B cell (primary cell): ENCODE data around the gene CFAP74. TPM values are rescaled to one million over a fixed set of nuclear protein-coding genes. Genes with fewer than 3 reads are reported as not detected.

Experiments
- ATAC-seq: fragments of 200-7000 bp; cut with Tn5 transposase; one replicate; pipeline ENCODE4 v1.10.0; 2021; ENCODE audit warnings: low read depth, mild to moderate bottlenecking, moderate number of reproducible peaks, moderate library complexity
- CTCF ChIA-PET: fragments of 350-600 bp; sonication (Branson Sonifier 250); formaldehyde crosslinking; loops from one replicate; lab custom pipeline; 2021; ENCODE audit warnings: antibody characterized with exemption, inconsistent platforms; lab: Charles Lee
- POLR2A ChIA-PET: fragments of 350-600 bp; sonication (Branson Sonifier 250); formaldehyde crosslinking; loops from one replicate; lab custom pipeline; 2021; ENCODE audit warnings: antibody characterized with exemption; lab: Charles Lee
- DNase-seq: peaks from one replicate; pipeline ENCODE4 v3.0.0; 2013
- H2AFZ ChIP-seq: 2 replicates; pipeline ENCODE4 v1.6.1; 2012; ENCODE audit warnings: mild to moderate bottlenecking, low read depth, low read length; ENCODE audit not compliant: insufficient read depth, poor library complexity, severe bottlenecking
- H3K27ac ChIP-seq, 2 donors: 1 replicate in 1 of 2; 2 replicates in 1 of 2; pipeline ENCODE4 v1.5.1; 2012 to 2013; ENCODE audit warnings: low read length in 2 of 2, mild to moderate bottlenecking in 2 of 2, moderate library complexity in 1 of 2
- H3K27me3 ChIP-seq, 4 experiments: fragments of 200-600 bp in 1 of 4; sonication (generic) in 1 of 4; replicated peaks in 1 of 4; 1 replicate in 2 of 4; 2 replicates in 2 of 4; pipeline versions ENCODE4 v1.6.1 to v1.7.0; 2013 to 2016; ENCODE audit warnings: low read length in 3 of 4, mild to moderate bottlenecking in 2 of 4, mixed read lengths in 1 of 4, moderate library complexity in 1 of 4; ENCODE audit not compliant: insufficient read depth in 4 of 4, control insufficient read depth in 3 of 4; ENCODE audit errors: control extremely low read depth in 1 of 4
- H3K36me3 ChIP-seq, 2 experiments: replicated peaks in 1 of 2; 1 replicate in 1 of 2; 2 replicates in 1 of 2; pipeline versions ENCODE4 v1.6.1 to v1.7.1; 2013; ENCODE audit warnings: low read length in 1 of 2; ENCODE audit not compliant: insufficient read depth in 2 of 2, control insufficient read depth in 1 of 2; ENCODE audit errors: control extremely low read depth in 1 of 2, extremely low read depth in 1 of 2
- H3K4me1 ChIP-seq, 2 donors: fragments of 200-600 bp in 1 of 2; sonication (generic) in 1 of 2; 1 replicate in 1 of 2; 2 replicates in 1 of 2; pipeline versions ENCODE4 v1.5.1 to v1.6.1; 2013 to 2017; ENCODE audit warnings: low read length in 2 of 2; ENCODE audit not compliant: control insufficient read depth in 2 of 2, insufficient read depth in 2 of 2
- H3K4me2 ChIP-seq: replicated peaks from 2 replicates; pipeline ENCODE3; 2012; ENCODE audit warnings: mild to moderate bottlenecking, low read depth, low read length; ENCODE audit not compliant: poor library complexity, severe bottlenecking
- H3K4me3 ChIP-seq, 5 experiments: fragments of 200-600 bp in 1 of 5; sonication (generic) in 1 of 5; 1 replicate in 3 of 5; 2 replicates in 2 of 5; pipeline versions ENCODE4 v1.5.1 to v1.7.0; 2011 to 2016; ENCODE audit warnings: low read length in 4 of 5, mild to moderate bottlenecking in 4 of 5, low read depth in 2 of 5, control low read depth in 1 of 5, moderate library complexity in 1 of 5; ENCODE audit not compliant: insufficient read depth in 1 of 5; ENCODE audit errors: control extremely low read depth in 1 of 5, extremely low read depth in 1 of 5
- H3K79me2 ChIP-seq: fragments of 200-600 bp; sonication (generic); one replicate; pipeline ENCODE4 v1.6.0; 2016; ENCODE audit warnings: low read length; ENCODE audit not compliant: control insufficient read depth, insufficient read depth
- H3K9ac ChIP-seq: fragments of 200-600 bp; sonication (generic); 2 replicates; pipeline ENCODE4 v1.6.1; 2017; ENCODE audit warnings: mild to moderate bottlenecking, low read length, moderate library complexity
- H3K9me3 ChIP-seq, 3 donors: one replicate each; pipeline versions ENCODE4 v1.6.1 to v1.7.1; 2013; ENCODE audit warnings: low read length in 2 of 3; ENCODE audit not compliant: control insufficient read depth in 2 of 3, insufficient read depth in 1 of 3; ENCODE audit errors: control extremely low read depth in 1 of 3
- H4K20me1 ChIP-seq: 2 replicates; pipeline ENCODE4 v1.6.0; 2012; ENCODE audit warnings: mild to moderate bottlenecking, low read length; ENCODE audit not compliant: insufficient read depth, control insufficient read depth, poor library complexity, severe bottlenecking
- H3K27ac Mint-ChIP-seq: one replicate; pipeline ENCODE4 v1.8.0; 2021; ENCODE audit warnings: mixed read lengths
- H3K27me3 Mint-ChIP-seq: one replicate; pipeline ENCODE4 v1.8.0; 2021; ENCODE audit warnings: mixed read lengths
- H3K4me1 Mint-ChIP-seq: one replicate; pipeline ENCODE4 v1.8.0; 2021; ENCODE audit warnings: mixed read lengths
- H3K4me3 Mint-ChIP-seq: one replicate; pipeline ENCODE4 v1.8.0; 2021; ENCODE audit warnings: mixed read lengths
- H3K9me3 Mint-ChIP-seq: one replicate; pipeline ENCODE4 v1.8.0; 2022; ENCODE audit warnings: mixed read lengths; ENCODE audit not compliant: insufficient read depth
- EZH2 ChIP-seq: IDR thresholded peaks from 2 replicates; pipeline ENCODE4 v1.6.1; 2012; ENCODE audit warnings: borderline replicate concordance, low read depth, mild to moderate bottlenecking, moderate library complexity, low read length; ENCODE audit not compliant: insufficient read depth, poor library complexity, severe bottlenecking
- WGBS: methylation state at CpG from one replicate; pipeline ENCODE4 v1.1.5; 2013; ENCODE audit warnings: missing lambda C conversion rate; ENCODE audit not compliant: insufficient coverage; 5-methylcytosine and 5-hydroxymethylcytosine counted together
- intact Hi-C: fragments of 100-400 bp; cut with micrococcal nuclease; formaldehyde crosslinking; loops from one replicate; pipeline ENCODE4 v1.10.0; 2022
- polyA plus RNA-seq: library from polyadenylated mRNA; depleted of rRNA; stranded (reverse); fragments of >200 nt; gene quantifications from 2 replicates; pipeline ENCODE4 v1.2.3, GENCODE V29; 2012
- total RNA-seq, 2 donors: library from RNA; stranded (reverse); fragments of 120-200 nt in 1 of 2; gene quantifications; 1 replicate in 1 of 2; 2 replicates in 1 of 2; pipeline versions ENCODE4 v1.2.3 to v1.2.4, GENCODE V29; 2013 to 2022
- TF ChIP-seq, protein P1 (sequence below): fragments of 200-600 bp; IDR thresholded peaks from one replicate; pipeline ENCODE4 v1.8.0; 2022; ENCODE audit warnings: antibody characterized with exemption, mild to moderate bottlenecking

CFAP74 gene
- total and polyA plus RNA-seq, 2 donors (not counting 1 experiment from before 2014, with no cell fraction given) = not detected

DNA sequence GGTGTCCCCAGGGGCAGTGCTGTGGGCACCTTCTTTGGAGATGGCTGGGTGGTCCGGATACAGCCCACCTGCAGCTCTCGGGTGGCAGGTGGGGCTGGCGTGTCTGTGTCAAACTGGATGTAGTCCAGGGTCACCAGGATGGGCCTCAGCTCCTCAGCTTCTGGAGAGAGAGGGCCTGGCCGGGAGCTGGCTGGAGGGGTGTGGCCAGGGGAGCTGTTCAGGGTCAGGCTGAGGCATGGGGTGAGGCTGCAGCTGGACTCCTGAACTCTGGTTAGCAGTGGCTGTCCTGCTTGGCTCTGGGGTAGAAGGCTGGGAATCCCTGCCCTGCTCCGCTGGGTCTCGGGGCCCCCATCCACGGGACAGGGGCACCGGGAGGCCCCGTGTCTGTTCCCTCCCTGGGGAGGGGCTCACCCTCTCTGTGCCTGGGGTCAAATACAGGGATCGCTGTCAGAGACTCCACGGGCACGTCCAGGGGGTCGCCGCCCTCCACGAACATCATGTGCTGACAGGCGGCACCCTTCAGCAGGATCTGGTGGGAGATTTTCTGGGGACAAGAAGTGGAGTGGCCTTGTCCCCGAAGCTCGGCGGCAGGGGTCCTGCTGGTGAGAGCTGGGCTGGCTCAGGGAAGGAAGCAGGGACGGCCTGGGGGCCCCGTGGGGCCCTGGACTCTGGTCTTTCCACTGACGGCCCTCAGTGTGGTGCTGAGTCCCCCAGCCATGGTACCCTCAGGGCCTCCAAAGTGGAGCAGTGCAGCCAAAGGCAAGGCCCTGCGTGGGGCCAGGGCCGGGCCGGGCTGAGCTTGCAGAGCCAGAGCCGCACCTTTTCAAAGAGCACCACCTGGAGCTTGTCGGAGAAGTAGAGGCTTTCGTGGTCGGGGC lies 80.4 kb downstream of the CFAP74 start:
- H3K4me3 Mint-ChIP-seq = no peak overlapping the region

DNA sequence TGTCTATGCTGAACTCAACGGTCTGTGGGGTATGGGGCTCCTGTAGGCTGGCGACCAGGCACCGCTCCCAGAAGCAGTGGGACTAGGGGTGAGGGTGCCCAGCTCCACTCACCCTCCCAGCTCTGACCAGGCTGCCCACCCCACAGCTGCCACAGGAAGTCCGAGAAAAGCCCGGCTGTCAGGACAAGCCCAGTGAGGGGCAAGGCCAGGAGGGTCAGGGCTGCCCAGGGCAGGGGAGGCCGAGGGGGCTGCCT lies 81.0 kb downstream of the CFAP74 start:
- no peak for TF ChIP-seq EZH2
- TF ChIP-seq, protein P1, sequence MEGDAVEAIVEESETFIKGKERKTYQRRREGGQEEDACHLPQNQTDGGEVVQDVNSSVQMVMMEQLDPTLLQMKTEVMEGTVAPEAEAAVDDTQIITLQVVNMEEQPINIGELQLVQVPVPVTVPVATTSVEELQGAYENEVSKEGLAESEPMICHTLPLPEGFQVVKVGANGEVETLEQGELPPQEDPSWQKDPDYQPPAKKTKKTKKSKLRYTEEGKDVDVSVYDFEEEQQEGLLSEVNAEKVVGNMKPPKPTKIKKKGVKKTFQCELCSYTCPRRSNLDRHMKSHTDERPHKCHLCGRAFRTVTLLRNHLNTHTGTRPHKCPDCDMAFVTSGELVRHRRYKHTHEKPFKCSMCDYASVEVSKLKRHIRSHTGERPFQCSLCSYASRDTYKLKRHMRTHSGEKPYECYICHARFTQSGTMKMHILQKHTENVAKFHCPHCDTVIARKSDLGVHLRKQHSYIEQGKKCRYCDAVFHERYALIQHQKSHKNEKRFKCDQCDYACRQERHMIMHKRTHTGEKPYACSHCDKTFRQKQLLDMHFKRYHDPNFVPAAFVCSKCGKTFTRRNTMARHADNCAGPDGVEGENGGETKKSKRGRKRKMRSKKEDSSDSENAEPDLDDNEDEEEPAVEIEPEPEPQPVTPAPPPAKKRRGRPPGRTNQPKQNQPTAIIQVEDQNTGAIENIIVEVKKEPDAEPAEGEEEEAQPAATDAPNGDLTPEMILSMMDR = no peak
- peaks cover 0 to 16% (median 0%) of the 10 kb centered on the region in 4 experiments for H3K27me3 ChIP-seq
- H3K4me2 ChIP-seq = no peak overlapping the region
- Mint-ChIP-seq H3K27ac (no peak overlapping the region), H3K4me3 (no peak overlapping the region), H3K4me1 (peaks cover 4% of the 10 kb centered on the region), H3K9me3 (no peaks in the 10 kb centered on the region), H3K27me3 (peaks cover 7% of the 10 kb centered on the region)
- no peak overlapping the region for H3K4me3 ChIP-seq
- H2AFZ ChIP-seq = no peak overlapping the region
- peaks cover 12 to 20% of the 10 kb centered on the region in 2 donors for H3K4me1 ChIP-seq
- no peak for DNase-seq
- intact Hi-C loops = no loop called here
- 92% methylated on average over 4 of the region's 6 CpGs for WGBS
- H3K36me3 ChIP-seq = no peaks in the 10 kb centered on the region
- H4K20me1 ChIP-seq = no peaks in the 10 kb centered on the region
- ChIA-PET POLR2A (no interaction called here), CTCF (no interaction called here)
- H3K9ac ChIP-seq = no peak overlapping the region
- H3K79me2 ChIP-seq = no peaks in the 10 kb centered on the region
- H3K27ac ChIP-seq = no peak overlapping the region
- no peak for ATAC-seq
- H3K9me3 ChIP-seq = peaks cover 0 to 5% (median 0%) of the 10 kb centered on the region in 3 donors

More for the DNA sequence above, 80.4 kb downstream of the CFAP74 start:
- intact Hi-C loops = no loop called here
- Mint-ChIP-seq H3K27ac (no peak overlapping the region), H3K27me3 (peaks cover 7% of the 10 kb centered on the region), H3K4me1 (peaks cover 4% of the 10 kb centered on the region), H3K9me3 (no peaks in the 10 kb centered on the region)
- H3K36me3 ChIP-seq = no peaks in the 10 kb centered on the region
- CTCF ChIA-PET = no interaction called here
- H3K4me2 ChIP-seq = no peak overlapping the region
- no peaks in the 10 kb centered on the region for H4K20me1 ChIP-seq
- peaks cover 0 to 16% (median 0%) of the 10 kb centered on the region in 4 experiments for H3K27me3 ChIP-seq
- TF ChIP-seq, protein P1 = no peak
- no peak for TF ChIP-seq EZH2
- peaks cover 0 to 2% (median 0%) of the 10 kb centered on the region in 3 donors for H3K9me3 ChIP-seq
- WGBS = 77% methylated on average over 28 of the region's 29 CpGs
- no peak for ATAC-seq
- H3K9ac ChIP-seq = no peak overlapping the region
- POLR2A ChIA-PET = no interaction called here
- H3K4me1 ChIP-seq = peaks cover 8 to 15% of the 10 kb centered on the region in 2 donors
- peak; percentile 27 for DNase-seq
- H3K27ac ChIP-seq = no peak overlapping the region
- H2AFZ ChIP-seq = no peak overlapping the region
- no peak overlapping the region for H3K4me3 ChIP-seq
- no peaks in the 10 kb centered on the region for H3K79me2 ChIP-seq
